ENCODE measurements around the gene ITGB1. TPM values are rescaled to one million over a fixed set of nuclear protein-coding genes. Genes with fewer than 3 reads are reported as not detected.
"Not testable (repeated sequence)": the region's sequence is repeated elsewhere in the genome, so short reads cannot be mapped to it uniquely, and the experiment has no call there.

Gene ITGB1
- total and polyA plus RNA-seq, 9 donors, result 207 to 517 (median 276) TPM

GRCh38 chr10:33001908-33002492, 44.0 kb upstream of the ITGB1 start:
- Histone ChIP-seq H3K4me1 (ENCODE audit: insufficient read depth) (peaks cover 2% of the 10 kb centered on the region), H3K27me3 (no peaks in the 10 kb centered on the region), H3K36me3 (no peaks in the 10 kb centered on the region), H3K4me3 (no peak overlapping the region), H3K9me3 (no peaks in the 10 kb centered on the region), H3K27ac (no peak overlapping the region)
- TF ChIP-seq CTCF (IDR thresholded peaks at IDR 0.05) (no peak), EP300 (IDR thresholded peaks at IDR 0.05) (no peak)
- no peak for DNase-seq
- intact Hi-C loops (cut with DNase I), result no loop called here
- WGBS, 3 donors, result 83 to 93% (median 86%) methylated on average over 4 of the region's 4 CpGs

GRCh38 chr10:32998060-32998581, 40.1 kb upstream of the ITGB1 start:
- DNase-seq; H3K4me1 ChIP-seq (ENCODE audit: insufficient read depth); H3K27ac ChIP-seq; H3K9me3 ChIP-seq; H3K4me3 ChIP-seq; H3K27me3 ChIP-seq; H3K36me3 ChIP-seq; intact Hi-C loops (cut with DNase I): not testable (repeated sequence)
- WGBS, 3 donors, result 94 to 95% (median 95%) methylated on average over 9 of the region's 9 CpGs

- WGBS, 3 donors, result 41 to 43% (median 41%) methylated on average over 3 of the region's 3 CpGs
- no peaks in the 10 kb centered on the region for H3K9me3 ChIP-seq
- DNase-seq, result no peak
- no peaks in the 10 kb centered on the region for H3K4me1 ChIP-seq (ENCODE audit: insufficient read depth)
- TF ChIP-seq CTCF (IDR thresholded peaks at IDR 0.05) (no peak), POLR2A (IDR thresholded peaks at IDR 0.05) (no peak), EP300 (IDR thresholded peaks at IDR 0.05) (no peak)
- H3K4me3 ChIP-seq, result no peak overlapping the region
- intact Hi-C loops (cut with DNase I), result no loop called here
- H3K27me3 ChIP-seq, result no peaks in the 10 kb centered on the region
- no peak overlapping the region for H3K27ac ChIP-seq
- H3K36me3 ChIP-seq, result no peaks in the 10 kb centered on the region
These were observed 37.7 kb upstream of the ITGB1 start for GRCh38 chr10:32995751-32996150.

- TF ChIP-seq POLR2A (IDR thresholded peaks at IDR 0.05) (no peak), EP300 (IDR thresholded peaks at IDR 0.05) (no peak), CTCF (IDR thresholded peaks at IDR 0.05) (no peak)
- no peaks in the 10 kb centered on the region for H3K27me3 ChIP-seq
- 79 to 89% (median 84%) methylated on average over 9 of the region's 9 CpGs for WGBS, 3 donors
- no peaks in the 10 kb centered on the region for H3K4me1 ChIP-seq (ENCODE audit: insufficient read depth)
- H3K36me3 ChIP-seq, result no peaks in the 10 kb centered on the region
- intact Hi-C loops (cut with DNase I), result no loop called here
- no peaks in the 10 kb centered on the region for H3K9me3 ChIP-seq
- no peak overlapping the region for H3K27ac ChIP-seq
- DNase-seq, result no peak
- no peak overlapping the region for H3K4me3 ChIP-seq
These were observed 37.1 kb upstream of the ITGB1 start for GRCh38 chr10:32995066-32995622.

- H3K36me3 ChIP-seq; H3K9me3 ChIP-seq; intact Hi-C loops (cut with DNase I); H3K27ac ChIP-seq; H3K4me1 ChIP-seq (ENCODE audit: insufficient read depth); H3K4me3 ChIP-seq; DNase-seq; H3K27me3 ChIP-seq: not testable (repeated sequence)
- 96 to 98% (median 97%) methylated on average over 2 of the region's 2 CpGs for WGBS, 3 donors
These were observed 36.6 kb upstream of the ITGB1 start for GRCh38 chr10:32994632-32995031.

- H3K9me3 ChIP-seq; H3K4me1 ChIP-seq (ENCODE audit: insufficient read depth); H3K4me3 ChIP-seq; intact Hi-C loops (cut with DNase I); H3K27me3 ChIP-seq; H3K36me3 ChIP-seq; H3K27ac ChIP-seq; DNase-seq: not testable (repeated sequence)
- 85 to 92% (median 90%) methylated on average over 4 of the region's 4 CpGs for WGBS, 3 donors
These were observed 34.3 kb upstream of the ITGB1 start for GRCh38 chr10:32992310-32992709.
